GM21723 (cell line): ENCODE measurements around the gene GRB7.
A peak's percentile ranks its signal among the peaks of the same experiment; 100 is the strongest.
"Not testable (repeated sequence)": the region's sequence is repeated elsewhere in the genome, so short reads cannot be mapped to it uniquely, and the experiment has no call there.

ENCODE experiments used
- ATAC-seq: cut with Tn5 transposase; IDR thresholded peaks from one replicate; pipeline ENCODE4 v1.9.1; 2021; ENCODE audit warnings: mild to moderate bottlenecking, moderate library complexity; ENCODE audit not compliant: unreplicated experiment

Gene GRB7

DNA sequence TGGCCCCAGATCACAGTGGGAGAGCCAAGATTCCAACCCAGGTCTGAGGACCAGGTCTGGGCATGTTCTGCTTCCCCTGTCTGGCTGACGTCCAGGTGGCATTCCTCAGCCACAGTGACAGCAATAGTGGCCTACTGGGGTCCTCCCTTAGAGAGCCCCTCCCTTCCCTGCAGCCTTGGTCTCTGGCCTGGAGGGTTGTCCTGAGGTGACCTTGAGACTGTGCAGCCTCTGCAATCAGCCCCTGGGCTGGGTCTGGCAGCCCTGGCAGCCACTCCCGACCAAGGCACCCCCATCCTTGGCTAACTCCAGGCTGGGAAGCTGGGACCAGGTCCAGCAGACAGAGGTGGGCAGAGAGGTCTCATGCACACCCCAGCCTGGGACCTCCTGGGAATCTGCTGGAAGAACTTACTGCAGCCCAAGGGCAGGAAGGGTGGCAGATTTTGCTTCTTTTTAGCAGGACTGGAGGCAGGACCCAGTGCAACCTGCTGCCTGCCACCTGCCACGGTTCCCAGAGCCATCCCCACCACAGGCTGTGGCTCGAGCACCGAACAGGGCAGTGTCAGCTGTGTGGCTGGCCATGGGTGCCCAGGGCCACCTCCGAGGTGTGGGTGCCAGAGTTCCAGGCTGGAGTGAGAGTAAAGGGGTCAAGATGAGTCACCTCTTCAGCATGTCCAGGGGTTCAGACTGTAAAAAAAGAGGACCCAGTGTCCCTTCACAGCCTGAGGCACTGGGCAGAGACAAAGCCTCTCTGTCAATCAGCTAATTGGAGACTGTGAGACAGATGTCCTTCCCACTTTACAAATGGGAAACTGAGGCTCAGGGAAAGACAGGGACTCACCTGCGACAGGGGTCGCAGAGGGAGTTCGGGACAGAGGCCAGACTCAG, 12.6 kb downstream of the GRB7 start:
- ATAC-seq: no peak

GRCh38 chr17:39751016-39751543, 13.3 kb downstream of the GRB7 start:
- ATAC-seq: no peak

DNA sequence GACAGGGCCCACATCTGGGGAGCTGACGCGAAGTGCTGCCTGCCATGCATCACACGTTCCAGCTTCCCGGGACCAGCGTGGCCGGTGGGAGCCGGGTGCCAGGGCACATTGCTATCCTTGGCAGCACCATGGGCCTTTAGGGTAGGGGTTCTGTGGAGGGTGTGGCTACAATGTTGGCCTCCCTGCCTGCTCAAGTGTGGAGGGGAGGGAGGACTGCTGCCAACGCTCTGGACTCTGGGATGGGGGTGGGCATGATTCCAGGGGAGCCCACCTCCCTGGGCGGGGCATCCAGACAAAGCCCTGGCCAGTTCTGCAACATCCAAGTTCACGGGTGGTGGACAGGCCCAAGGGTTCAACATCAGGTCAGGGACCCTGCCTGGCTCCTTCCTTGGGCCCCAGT, 13.9 kb downstream of the GRB7 start:
- no peak for ATAC-seq

GRCh38 chr17:39752241-39752881, 14.6 kb downstream of the GRB7 start:
- no peak for ATAC-seq

GRCh38 chr17:39753514-39754160, 15.9 kb downstream of the GRB7 start:
- ATAC-seq: peak; percentile 23

GRCh38 chr17:39754161-39754957, 16.6 kb downstream of the GRB7 start:
- peak; percentile 58 for ATAC-seq

GRCh38 chr17:39754958-39755553, 17.3 kb downstream of the GRB7 start:
- ATAC-seq: no peak

DNA sequence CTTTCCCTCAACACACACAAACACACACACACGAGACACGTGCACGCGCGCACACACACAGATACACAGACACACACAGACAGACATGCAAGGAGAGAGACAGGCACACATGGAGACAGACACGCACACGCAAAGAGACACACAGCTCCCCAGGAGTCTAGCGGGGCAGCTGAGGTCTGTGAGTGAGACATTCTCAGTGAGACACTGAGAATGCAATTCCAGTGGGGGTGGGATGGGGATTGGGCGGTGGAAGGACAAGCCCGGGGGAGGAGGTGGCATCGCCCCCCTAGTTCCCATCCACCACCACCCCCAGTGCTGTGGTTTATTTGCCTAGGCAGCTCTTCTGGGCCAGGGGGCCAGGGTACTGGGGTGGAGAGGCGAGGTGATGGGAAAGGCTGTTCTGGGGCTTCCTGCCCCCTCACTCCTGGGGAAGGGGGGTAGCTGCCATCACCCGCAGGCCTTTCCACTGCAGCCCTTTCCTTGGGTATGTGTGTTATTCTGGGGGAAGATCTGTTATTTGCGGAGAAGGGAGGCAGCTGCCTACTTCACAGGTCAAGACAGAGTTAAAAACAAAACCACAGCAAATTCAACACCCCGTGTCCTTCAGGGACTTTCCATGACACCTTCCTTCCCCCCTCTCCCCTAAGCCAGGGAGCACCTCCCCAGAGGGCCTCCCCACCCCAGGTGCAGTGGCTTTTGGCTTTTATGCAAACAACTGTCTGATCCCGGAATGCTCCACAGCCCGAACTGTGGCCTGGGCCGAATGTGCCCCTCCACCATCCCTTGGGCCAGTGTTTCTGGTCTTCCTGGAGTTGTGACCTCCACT, 18.0 kb downstream of the GRB7 start:
- ATAC-seq: no peak

DNA sequence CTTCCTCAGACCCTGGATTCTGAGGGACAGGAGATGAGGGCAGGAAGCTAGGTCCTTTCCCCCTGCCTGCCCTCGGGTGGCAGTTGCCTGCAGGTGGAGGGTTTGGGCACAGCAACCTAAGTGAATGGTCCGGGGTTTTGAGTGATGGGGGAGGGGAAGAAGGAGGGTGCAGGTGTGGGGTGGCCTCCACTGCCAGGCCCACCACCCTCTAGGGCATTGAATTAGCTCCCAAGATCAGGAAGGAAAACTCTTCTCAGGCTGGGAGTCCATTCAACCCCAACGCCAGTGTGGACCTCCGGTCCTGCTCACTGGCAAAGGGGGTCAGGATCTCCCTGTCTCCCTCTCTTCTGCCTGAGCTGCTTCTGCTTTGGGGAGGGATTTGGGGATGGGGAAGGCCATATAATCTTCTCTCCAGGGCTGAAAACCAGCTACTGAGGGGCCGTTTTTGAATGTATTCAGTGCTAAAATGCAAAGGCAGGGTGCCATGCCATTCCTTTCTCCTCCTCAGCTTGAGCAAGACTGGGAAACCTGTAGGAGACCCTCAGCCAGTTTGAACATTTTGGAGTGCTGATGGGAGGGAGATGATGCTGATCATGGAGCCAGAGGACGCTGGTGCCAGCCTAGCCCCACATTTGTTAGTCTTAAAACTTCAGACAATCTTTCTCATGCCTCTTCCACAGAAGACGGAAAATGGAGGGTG, 18.8 kb downstream of the GRB7 start:
- no peak for ATAC-seq

GRCh38 chr17:39757176-39757662, 19.5 kb downstream of the GRB7 start:
- ATAC-seq: no peak

- no peak for ATAC-seq
Measured at GRCh38 chr17:39757931-39758873, 20.5 kb downstream of the GRB7 start.

DNA sequence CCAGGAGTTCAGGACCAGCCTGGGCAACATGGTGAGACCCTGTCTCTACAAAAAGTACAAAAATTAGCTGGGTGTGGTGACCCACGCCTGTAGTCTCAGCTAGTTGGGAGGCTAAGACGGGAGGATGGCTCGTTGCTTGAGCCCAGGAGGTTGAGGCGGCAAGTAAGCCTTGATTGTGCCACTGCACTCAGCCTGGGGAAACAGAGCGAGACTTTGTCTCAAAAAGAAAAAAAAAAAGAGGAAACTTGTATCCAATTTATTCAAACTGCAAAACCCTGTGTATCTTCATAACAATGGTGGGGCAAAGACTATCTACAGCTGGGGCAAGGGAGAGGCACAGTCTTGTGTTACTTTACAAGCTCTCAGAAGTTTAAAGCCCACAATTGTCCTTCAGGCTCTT, 21.5 kb downstream of the GRB7 start:
- no peak for ATAC-seq

DNA sequence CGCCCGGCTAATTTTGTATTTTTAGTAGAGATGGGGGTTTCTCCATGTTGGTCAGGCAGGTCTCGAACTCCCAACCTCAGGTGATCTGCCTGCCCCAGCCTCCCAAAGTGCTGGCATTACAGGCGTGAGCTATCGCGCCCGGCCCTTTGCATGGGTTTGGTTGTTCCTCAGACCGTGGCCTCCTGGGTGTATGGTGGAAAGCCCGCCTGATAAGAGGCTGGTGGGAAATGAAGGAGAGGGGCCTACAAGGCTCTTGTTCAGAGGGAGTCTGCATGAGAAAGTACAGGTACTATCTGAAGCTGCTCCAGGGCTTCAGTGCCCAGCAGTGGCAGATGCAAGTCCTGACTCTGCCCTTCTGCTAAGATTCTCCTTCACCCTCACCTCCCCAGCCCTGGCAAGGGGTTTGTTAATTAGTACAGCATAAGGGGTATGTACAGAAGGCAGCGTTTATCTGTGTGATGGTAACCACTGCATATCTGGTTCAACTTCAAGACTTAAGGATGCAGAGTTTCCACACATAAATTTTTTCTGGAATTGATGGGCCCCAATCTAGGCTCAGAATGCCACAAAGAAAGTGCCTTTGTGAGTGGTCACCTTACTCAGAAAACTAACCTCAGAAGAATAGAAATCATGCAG, 24.2 kb downstream of the GRB7 start:
- no peak for ATAC-seq

DNA sequence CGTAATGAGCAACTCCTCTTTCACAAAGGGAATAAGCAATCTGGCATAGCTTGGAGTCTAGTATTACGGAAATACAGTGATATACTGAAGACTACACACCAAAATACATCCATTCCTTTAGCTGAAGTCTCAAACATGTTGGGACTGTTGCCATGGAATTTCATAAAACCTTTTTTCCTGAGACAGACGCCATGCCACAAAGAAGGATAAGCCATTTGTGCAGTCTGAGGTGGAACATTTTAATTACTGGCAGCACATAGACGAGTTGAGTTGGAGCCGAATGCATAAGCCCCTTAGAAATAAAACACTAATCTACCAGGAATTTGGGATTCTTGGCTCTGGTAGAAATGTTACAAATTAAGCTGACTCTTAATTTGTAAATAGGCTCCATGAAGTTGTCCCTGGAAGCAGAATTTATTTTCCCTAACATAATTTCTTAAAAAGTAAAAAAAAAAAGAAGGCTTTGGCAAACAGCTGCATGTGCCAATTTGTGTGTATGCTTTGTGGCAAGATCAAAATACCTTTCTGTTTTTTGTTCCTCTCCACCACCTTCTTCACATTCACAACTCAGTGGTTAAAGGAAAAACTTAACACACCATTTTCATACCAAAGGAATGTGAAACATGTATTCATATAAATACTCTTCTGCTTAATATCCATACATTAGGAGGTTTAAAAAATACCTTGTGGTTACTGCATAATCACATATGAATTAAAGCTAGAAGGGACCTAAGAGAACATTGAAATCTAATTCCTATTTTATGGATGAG, 25.5 kb downstream of the GRB7 start:
- ATAC-seq: no peak

- not testable (repeated sequence) for ATAC-seq
Measured at GRCh38 chr17:39764171-39764570, 26.4 kb downstream of the GRB7 start.

- no peak for ATAC-seq
Measured at GRCh38 chr17:39765175-39765574, 27.4 kb downstream of the GRB7 start.
